HEK293 (cell line): ENCODE results near the gene REV3L.

ENCODE experiments used
- ZBTB1 ChIP-seq: fragments of 450-650 bp; formaldehyde crosslinking; IDR thresholded peaks from 2 replicates; pipeline ENCODE4 v1.5.1; 2016; ENCODE audit warnings: missing biosample characterization, missing genetic modification characterization
- ZNF114 ChIP-seq: fragments of 450-650 bp; formaldehyde crosslinking; IDR thresholded peaks from 2 replicates; pipeline ENCODE4 v1.5.0; 2017; ENCODE audit warnings: missing biosample characterization, missing genetic modification characterization
- ZNF629 ChIP-seq: fragments of 450-650 bp; formaldehyde crosslinking; IDR thresholded peaks from 2 replicates; pipeline ENCODE4 v1.5.1; 2017; ENCODE audit warnings: missing biosample characterization, missing genetic modification characterization
- ZNF654 ChIP-seq: fragments of 450-650 bp; formaldehyde crosslinking; IDR thresholded peaks from 2 replicates; pipeline ENCODE4 v1.5.1; 2016; ENCODE audit warnings: low read depth, missing biosample characterization, missing genetic modification characterization
- ZNF76 ChIP-seq: fragments of 450-650 bp; formaldehyde crosslinking; IDR thresholded peaks from 2 replicates; pipeline ENCODE4; 2016; ENCODE audit warnings: low read depth, missing biosample characterization, missing genetic modification characterization, borderline replicate concordance
- ZSCAN23 ChIP-seq: fragments of 450-650 bp; formaldehyde crosslinking; IDR thresholded peaks from 2 replicates; pipeline ENCODE4 v1.5.1; 2016; ENCODE audit warnings: missing biosample characterization, missing genetic modification characterization
- TF ChIP-seq, protein P1 (sequence below): fragments of 450-650 bp; formaldehyde crosslinking; IDR thresholded peaks from 2 replicates; pipeline ENCODE4 v1.5.1; 2016; ENCODE audit warnings: missing biosample characterization, missing genetic modification characterization
- TF ChIP-seq, protein P2 (sequence below): fragments of 450-650 bp; formaldehyde crosslinking; IDR thresholded peaks from 2 replicates; pipeline ENCODE4 v1.5.1; 2016; ENCODE audit warnings: missing biosample characterization, missing genetic modification characterization
- TF ChIP-seq, protein P3 (sequence below): fragments of 450-650 bp; formaldehyde crosslinking; IDR thresholded peaks from 2 replicates; pipeline ENCODE4 v1.5.1; 2017; ENCODE audit warnings: missing biosample characterization, missing genetic modification characterization
- TF ChIP-seq, protein P4 (sequence below): fragments of 450-650 bp; formaldehyde crosslinking; IDR thresholded peaks from 2 replicates; pipeline ENCODE4 v1.5.1; 2016; ENCODE audit warnings: missing biosample characterization, missing genetic modification characterization
- TF ChIP-seq, protein P5 (sequence below): sonication (generic); formaldehyde crosslinking; IDR thresholded peaks from 2 replicates; pipeline ENCODE4 v1.8.1; 2022; ENCODE audit warnings: mild to moderate bottlenecking, moderate library complexity, missing genetic modification reagents

DNA sequence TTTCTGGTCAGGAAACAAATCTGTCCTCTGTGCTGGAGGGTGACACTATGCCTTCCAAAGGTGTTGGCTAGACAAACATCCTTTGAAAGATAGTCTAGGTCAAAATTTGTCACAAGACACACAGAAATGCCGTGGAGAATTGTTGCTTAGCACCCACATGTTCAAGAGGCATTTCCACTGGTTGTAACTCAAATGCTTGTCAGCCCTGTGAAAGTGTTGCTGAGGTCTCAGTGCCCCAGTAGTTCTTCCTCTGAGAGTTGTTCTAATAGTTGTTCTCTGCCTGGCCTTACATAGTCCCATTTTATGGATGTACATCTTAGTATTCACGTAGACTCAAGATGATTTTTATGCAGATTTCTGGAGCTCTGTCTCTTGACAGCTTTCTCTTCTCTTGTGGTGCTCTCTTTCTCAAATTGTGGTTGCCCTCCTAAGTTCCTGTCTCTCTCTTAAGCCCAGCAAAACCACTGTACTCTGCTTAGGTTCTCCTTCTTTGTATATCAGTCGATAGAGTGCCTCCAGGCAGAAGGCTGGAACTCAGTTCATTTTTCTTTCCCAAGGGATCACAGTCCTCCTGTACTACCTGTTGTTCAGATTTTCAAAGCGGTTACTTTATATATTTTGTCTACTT, 39.5 kb upstream of the REV3L start:
- TF ChIP-seq ZBTB1 (tag by site-specific recombination) (no peak), ZNF629 (no peak), ZNF76 (tag by site-specific recombination) (no peak), ZSCAN23 (tag by site-specific recombination) (no peak), ZNF114 (tag by site-specific recombination) (no peak), ZNF654 (no peak)
- TF ChIP-seq, protein P1, sequence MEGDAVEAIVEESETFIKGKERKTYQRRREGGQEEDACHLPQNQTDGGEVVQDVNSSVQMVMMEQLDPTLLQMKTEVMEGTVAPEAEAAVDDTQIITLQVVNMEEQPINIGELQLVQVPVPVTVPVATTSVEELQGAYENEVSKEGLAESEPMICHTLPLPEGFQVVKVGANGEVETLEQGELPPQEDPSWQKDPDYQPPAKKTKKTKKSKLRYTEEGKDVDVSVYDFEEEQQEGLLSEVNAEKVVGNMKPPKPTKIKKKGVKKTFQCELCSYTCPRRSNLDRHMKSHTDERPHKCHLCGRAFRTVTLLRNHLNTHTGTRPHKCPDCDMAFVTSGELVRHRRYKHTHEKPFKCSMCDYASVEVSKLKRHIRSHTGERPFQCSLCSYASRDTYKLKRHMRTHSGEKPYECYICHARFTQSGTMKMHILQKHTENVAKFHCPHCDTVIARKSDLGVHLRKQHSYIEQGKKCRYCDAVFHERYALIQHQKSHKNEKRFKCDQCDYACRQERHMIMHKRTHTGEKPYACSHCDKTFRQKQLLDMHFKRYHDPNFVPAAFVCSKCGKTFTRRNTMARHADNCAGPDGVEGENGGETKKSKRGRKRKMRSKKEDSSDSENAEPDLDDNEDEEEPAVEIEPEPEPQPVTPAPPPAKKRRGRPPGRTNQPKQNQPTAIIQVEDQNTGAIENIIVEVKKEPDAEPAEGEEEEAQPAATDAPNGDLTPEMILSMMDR (tag by site-specific recombination) = no peak
- TF ChIP-seq, protein P2, sequence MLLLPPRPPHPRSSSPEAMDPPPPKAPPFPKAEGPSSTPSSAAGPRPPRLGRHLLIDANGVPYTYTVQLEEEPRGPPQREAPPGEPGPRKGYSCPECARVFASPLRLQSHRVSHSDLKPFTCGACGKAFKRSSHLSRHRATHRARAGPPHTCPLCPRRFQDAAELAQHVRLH (tag by site-specific recombination) = no peak
- TF ChIP-seq, protein P3, sequence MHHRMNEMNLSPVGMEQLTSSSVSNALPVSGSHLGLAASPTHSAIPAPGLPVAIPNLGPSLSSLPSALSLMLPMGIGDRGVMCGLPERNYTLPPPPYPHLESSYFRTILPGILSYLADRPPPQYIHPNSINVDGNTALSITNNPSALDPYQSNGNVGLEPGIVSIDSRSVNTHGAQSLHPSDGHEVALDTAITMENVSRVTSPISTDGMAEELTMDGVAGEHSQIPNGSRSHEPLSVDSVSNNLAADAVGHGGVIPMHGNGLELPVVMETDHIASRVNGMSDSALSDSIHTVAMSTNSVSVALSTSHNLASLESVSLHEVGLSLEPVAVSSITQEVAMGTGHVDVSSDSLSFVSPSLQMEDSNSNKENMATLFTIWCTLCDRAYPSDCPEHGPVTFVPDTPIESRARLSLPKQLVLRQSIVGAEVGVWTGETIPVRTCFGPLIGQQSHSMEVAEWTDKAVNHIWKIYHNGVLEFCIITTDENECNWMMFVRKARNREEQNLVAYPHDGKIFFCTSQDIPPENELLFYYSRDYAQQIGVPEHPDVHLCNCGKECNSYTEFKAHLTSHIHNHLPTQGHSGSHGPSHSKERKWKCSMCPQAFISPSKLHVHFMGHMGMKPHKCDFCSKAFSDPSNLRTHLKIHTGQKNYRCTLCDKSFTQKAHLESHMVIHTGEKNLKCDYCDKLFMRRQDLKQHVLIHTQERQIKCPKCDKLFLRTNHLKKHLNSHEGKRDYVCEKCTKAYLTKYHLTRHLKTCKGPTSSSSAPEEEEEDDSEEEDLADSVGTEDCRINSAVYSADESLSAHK (tag by site-specific recombination) = no peak
- TF ChIP-seq, protein P4, sequence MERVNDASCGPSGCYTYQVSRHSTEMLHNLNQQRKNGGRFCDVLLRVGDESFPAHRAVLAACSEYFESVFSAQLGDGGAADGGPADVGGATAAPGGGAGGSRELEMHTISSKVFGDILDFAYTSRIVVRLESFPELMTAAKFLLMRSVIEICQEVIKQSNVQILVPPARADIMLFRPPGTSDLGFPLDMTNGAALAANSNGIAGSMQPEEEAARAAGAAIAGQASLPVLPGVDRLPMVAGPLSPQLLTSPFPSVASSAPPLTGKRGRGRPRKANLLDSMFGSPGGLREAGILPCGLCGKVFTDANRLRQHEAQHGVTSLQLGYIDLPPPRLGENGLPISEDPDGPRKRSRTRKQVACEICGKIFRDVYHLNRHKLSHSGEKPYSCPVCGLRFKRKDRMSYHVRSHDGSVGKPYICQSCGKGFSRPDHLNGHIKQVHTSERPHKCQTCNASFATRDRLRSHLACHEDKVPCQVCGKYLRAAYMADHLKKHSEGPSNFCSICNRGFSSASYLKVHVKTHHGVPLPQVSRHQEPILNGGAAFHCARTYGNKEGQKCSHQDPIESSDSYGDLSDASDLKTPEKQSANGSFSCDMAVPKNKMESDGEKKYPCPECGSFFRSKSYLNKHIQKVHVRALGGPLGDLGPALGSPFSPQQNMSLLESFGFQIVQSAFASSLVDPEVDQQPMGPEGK (tag by site-specific recombination) = no peak
- TF ChIP-seq, protein P5, sequence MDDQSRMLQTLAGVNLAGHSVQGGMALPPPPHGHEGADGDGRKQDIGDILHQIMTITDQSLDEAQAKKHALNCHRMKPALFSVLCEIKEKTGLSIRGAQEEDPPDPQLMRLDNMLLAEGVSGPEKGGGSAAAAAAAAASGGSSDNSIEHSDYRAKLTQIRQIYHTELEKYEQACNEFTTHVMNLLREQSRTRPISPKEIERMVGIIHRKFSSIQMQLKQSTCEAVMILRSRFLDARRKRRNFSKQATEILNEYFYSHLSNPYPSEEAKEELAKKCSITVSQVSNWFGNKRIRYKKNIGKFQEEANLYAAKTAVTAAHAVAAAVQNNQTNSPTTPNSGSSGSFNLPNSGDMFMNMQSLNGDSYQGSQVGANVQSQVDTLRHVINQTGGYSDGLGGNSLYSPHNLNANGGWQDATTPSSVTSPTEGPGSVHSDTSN (CRISPR knock-in tag) = no peak
